GM19043 (cell line): ENCODE results near the gene CENATAC.
"Not testable (repeated sequence)": the region's sequence is repeated elsewhere in the genome, so short reads cannot be mapped to it uniquely, and the experiment has no call there.

Source experiments
- ATAC-seq: cut with Tn5 transposase; IDR thresholded peaks from one replicate; pipeline ENCODE4 v1.9.1; 2021; ENCODE audit warnings: low read depth; ENCODE audit not compliant: unreplicated experiment

The CENATAC gene

GRCh38 chr11:119049081-119049480, 51.1 kb downstream of the CENATAC start:
- ATAC-seq: no peak

GRCh38 chr11:119051440-119052162, 53.7 kb downstream of the CENATAC start:
- no peak for ATAC-seq

GRCh38 chr11:119052163-119052814, 54.4 kb downstream of the CENATAC start:
- ATAC-seq: no peak

GRCh38 chr11:119054418-119054817, 56.5 kb downstream of the CENATAC start:
- ATAC-seq: no peak

GRCh38 chr11:119055901-119056300, 58.0 kb downstream of the CENATAC start:
- no peak for ATAC-seq

- ATAC-seq: no peak
Measured at GRCh38 chr11:119056421-119056999, 58.6 kb downstream of the CENATAC start.

- peak; percentile 94 for ATAC-seq
Measured at GRCh38 chr11:119057000-119057769, 59.2 kb downstream of the CENATAC start, which contains the start of gene HYOU1. HYOU1 (minus strand) TSS chr11:119057205; CDS start chr11:119056160, 1,045 bp downstream.

- not testable (repeated sequence) for ATAC-seq
Measured at GRCh38 chr11:119059128-119059527, 61.2 kb downstream of the CENATAC start.

GRCh38 chr11:119061256-119061655, 63.3 kb downstream of the CENATAC start:
- ATAC-seq: no peak

- ATAC-seq: no peak
Measured at GRCh38 chr11:119062779-119063178, 64.8 kb downstream of the CENATAC start.

- no peak for ATAC-seq
Measured at GRCh38 chr11:119065369-119065768, 67.4 kb downstream of the CENATAC start.
